Muscle of back (tissue), 11 donors: Measurements from ENCODE around the gene PDE4B. TPM values are rescaled to one million over a fixed set of nuclear protein-coding genes. Genes with fewer than 3 reads are reported as not detected.

Source experiments
- DNase-seq, 3 donors: peaks; one replicate each; pipeline versions ENCODE4 v3.0.0 to v3.0.0-alpha.2; 2013
- polyA plus RNA-seq, 10 donors: library from polyadenylated mRNA; unstranded; fragments of 120-200 nt; gene quantifications; one replicate each; pipeline ENCODE4 v1.2.1, GENCODE V29; 2013; ENCODE audit not compliant: insufficient read length in 10 of 10

The PDE4B gene
- polyA plus RNA-seq, 10 donors, result 13.9 to 26.6 (median 19.7) TPM

GRCh38 chr1:66355756-66356155 lies 563.1 kb downstream of the PDE4B start:
- DNase-seq, result no peak

DNA sequence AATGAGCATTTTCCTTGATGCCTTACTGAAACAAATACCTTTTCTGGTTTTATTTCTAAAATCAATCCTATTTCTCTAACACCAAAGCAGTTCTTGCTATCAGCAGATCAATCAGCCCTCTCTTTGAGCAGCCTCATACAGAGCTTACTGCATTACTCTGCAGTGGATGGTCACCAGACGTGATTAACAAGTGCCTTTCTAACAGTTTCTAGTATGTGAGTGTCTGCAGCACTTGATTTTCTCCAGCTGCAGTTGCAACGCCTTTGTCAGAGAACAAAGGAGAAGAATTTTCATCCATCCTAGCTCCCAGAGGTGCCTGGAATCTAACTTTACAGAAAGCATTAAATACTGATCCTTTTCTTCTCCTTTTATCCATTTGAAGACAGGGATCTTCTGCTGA lies 563.9 kb downstream of the PDE4B start:
- DNase-seq, result no peak

DNA sequence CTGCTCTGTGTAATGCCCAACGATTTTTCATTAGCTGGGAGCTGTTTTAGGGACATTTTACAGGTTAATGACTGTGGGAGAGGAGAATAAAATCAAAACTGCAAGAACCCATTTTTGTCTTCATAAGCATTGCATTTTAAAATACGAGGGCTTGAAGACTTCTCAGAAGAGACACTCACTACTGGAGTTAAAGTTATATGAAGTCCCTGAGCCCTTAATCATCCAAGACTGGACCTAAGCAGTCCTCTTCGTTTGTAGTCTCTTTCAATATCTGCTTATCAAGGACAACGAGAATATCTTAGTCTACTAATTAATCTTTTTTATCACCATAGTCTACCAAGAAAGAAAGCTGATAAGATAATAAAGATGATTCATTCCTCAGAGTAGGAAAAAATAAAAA lies 564.3 kb downstream of the PDE4B start:
- DNase-seq, result no peak

GRCh38 chr1:66357478-66358197 lies 564.9 kb downstream of the PDE4B start:
- no peak for DNase-seq

- no peak for DNase-seq
These were observed 566.6 kb downstream of the PDE4B start for GRCh38 chr1:66359269-66359668.

DNA sequence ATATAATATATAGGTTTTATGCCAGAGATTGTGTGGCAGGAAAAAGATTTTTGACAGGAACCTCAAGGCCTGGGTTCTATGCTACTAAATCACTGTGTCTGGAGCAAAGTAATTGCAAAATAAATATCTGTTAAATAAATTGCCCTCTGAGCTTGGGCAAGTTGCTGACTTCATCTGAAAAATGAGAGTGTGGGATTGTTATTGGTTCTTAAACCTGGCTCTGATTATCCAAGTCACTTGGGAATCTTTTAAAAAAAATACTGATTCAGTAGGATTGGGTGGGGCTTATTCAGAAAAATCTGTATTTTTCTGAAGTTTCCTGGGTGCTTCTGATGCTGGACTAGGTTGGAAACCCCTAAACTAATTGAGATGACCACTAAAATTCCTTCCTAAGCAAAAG lies 567.1 kb downstream of the PDE4B start:
- no peak for DNase-seq

DNA sequence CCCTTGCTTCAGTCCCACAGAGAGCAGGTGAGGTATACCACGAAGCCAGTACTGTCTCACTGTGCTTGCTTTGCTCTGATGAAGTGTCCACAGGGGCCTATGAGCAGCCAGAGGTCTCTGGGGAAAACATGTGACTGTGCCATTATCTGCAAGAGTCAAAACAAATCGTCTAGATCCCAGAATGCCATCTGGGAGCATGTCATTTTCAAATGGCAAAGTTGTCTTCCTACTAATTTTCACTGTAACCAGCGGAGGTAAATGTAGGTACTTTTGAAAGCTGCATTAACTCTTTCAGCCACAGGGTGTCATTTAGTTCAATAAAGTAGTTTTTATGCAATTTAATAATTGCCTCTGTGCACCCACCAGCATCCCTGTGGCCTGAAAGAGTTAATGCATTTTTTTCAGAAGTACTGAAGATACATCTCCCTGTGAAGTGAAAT lies 567.6 kb downstream of the PDE4B start:
- DNase-seq, result no peak

DNA sequence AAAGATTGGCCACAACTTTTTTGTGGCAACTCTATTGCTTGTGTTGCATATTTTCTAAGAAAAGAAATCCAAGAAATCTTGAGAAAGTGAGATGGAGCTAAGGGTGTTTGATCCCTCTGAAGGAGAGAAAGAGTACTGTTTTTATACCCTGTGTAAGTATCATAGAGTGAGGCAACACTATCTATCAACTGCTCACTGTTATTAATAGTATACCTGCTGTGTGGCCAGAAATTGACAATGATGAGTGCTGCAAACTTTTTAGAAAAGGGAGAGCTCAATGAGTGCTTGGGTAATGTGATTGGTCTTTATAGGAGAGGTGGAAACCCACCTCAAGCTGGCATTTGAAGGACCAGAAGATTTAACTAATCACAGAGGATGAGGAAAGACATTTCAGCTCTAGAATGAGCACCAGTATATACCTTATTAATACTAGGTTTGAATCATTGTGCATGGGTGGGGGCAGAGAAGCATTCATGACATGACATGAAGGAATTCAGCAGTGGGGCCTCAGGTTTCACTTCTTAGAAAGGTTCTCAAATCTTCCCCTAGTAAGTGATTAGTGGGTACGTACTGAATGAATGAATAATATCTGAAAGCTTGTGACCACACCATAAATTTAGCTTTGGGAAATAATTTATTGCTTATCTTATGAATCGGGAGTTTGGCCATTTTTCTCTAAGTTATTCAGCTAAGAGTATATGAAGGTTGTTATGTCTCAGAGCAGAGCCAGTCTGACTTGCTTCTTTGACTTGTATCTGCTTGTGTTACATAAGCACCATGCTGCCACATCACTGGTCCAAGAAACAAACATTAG lies 572.1 kb downstream of the PDE4B start:
- peak in 1 of 3 donors; percentile 80 for DNase-seq

DNA sequence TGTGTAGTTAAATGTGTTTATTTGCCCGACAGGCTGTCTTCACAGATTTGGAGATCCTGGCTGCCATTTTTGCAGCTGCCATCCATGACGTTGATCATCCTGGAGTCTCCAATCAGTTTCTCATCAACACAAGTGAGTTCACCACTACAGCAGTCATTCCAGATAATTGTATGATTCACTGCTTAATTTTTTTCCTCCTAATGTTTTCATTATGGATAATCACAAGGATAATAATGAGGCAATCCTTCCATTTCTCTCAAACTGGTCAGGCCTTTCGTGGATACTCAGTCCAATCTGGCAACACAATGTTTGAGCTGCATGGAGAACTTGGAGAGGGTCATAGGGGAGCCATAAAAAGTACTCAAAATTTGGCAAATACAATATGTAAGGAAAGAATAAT lies 572.9 kb downstream of the PDE4B start:
- DNase-seq, result peak in 1 of 3 donors; percentile 59

- DNase-seq, result no peak
These were observed 573.9 kb downstream of the PDE4B start for GRCh38 chr1:66366634-66367033.

DNA sequence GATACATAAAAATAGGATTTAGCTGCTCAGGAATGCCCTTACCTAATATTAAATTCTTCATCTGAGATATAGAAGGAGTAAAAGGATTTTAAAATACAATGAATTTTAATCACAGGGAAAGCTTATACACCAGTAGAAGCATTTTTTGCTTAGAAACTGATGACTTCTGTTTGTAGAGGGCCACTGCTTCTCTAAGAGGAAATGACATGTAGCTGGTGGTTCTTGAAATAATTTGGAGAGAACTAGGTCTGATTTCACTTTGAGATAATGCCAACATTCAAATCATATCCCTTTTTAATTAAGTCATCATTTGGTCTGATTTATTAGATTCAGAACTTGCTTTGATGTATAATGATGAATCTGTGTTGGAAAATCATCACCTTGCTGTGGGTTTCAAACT lies 574.7 kb downstream of the PDE4B start:
- DNase-seq, result no peak

DNA sequence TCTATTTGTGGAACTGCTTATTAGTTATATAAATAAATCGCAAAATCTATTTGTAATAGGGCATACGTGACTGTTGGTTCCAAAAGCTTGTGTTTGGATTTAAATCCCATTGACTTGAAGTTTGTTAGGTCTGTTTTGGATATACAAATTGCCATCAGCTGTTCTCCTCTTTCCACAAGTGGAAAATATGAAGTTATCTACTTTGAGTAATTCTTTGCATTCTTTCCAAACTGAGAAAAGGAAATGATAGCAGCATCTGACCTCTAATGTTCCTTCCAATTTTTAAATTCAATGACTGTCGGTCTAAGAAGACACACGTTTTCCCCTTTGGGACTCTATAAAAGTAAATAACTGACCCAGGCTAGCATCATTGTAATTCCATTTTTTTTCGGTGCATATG lies 575.6 kb downstream of the PDE4B start:
- DNase-seq, result no peak

DNA sequence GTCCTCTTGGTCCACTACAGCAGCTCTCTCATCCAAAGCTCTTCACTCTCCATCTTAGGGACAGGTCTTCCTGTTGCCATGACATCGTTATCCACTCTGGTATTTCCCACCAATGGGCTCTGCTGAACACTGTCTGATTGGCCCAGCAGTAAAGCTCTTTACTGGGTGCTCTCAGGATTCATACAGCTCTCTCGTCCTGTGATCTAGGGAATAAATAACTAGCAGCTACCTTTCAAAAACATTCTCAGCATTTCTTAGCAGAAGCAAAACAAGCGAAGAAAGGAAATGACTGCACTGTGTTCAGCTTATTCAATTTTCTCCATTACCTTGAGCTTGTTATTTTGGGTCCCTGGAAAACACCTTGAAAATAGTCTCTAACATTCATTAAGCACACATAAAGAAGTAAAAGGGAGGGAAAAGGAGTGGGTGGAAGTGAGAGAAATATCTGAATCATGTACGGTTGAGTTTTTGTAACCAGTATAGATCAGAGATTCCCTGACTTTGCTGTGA lies 577.8 kb downstream of the PDE4B start:
- DNase-seq, result no peak

- DNase-seq, result peak in 1 of 3 donors; percentile 71
These were observed 578.7 kb downstream of the PDE4B start for GRCh38 chr1:66371233-66372005.

DNA sequence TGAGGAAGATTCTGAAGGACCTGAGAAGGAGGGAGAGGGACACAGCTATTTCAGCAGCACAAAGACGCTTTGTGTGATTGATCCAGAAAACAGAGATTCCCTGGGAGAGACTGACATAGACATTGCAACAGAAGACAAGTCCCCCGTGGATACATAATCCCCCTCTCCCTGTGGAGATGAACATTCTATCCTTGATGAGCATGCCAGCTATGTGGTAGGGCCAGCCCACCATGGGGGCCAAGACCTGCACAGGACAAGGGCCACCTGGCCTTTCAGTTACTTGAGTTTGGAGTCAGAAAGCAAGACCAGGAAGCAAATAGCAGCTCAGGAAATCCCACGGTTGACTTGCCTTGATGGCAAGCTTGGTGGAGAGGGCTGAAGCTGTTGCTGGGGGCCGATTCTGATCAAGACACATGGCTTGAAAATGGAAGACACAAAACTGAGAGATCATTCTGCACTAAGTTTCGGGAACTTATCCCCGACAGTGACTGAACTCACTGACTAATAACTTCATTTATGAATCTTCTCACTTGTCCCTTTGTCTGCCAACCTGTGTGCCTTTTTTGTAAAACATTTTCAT lies 579.9 kb downstream of the PDE4B start:
- no peak for DNase-seq

DNA sequence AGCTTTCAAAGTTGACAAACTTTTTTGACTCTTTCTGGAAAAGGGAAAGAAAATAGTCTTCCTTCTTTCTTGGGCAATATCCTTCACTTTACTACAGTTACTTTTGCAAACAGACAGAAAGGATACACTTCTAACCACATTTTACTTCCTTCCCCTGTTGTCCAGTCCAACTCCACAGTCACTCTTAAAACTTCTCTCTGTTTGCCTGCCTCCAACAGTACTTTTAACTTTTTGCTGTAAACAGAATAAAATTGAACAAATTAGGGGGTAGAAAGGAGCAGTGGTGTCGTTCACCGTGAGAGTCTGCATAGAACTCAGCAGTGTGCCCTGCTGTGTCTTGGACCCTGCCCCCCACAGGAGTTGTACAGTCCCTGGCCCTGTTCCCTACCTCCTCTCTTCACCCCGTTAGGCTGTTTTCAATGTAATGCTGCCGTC lies 580.5 kb downstream of the PDE4B start:
- no peak for DNase-seq

DNA sequence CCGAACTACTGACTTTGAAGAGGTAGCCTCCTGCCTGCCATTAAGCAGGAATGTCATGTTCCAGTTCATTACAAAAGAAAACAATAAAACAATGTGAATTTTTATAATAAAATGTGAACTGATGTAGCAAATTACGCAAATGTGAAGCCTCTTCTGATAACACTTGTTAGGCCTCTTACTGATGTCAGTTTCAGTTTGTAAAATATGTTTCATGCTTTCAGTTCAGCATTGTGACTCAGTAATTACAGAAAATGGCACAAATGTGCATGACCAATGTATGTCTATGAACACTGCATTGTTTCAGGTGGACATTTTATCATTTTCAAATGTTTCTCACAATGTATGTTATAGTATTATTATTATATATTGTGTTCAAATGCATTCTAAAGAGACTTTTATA lies 581.5 kb downstream of the PDE4B start:
- no peak for DNase-seq

DNA sequence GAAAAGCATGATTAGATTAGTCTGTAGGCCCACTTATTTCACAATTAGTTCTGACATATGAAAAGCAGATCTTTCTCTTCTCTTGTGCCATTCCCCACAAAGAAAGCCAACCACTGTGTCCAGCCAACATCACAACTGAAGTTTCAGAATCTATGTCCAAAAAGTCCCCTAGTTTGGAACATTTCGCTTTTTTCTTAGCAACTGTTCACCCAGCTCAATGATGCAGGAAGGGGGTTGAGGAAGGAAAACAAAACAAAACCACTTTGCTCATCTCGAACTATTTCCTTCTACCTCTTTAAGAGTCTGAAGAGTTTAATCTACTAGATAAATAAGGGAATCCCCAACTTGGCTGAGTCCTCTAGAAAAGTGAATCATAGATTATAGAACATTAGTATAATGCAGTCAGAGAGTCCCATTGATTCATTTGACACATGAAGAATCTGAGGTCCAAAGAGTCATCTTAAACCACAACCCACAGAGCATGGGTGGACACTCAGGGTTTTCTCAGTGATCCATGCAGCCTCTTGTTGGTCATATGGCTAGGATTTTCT lies 581.9 kb downstream of the PDE4B start:
- DNase-seq, result peak in 1 of 3 donors; percentile 75

DNA sequence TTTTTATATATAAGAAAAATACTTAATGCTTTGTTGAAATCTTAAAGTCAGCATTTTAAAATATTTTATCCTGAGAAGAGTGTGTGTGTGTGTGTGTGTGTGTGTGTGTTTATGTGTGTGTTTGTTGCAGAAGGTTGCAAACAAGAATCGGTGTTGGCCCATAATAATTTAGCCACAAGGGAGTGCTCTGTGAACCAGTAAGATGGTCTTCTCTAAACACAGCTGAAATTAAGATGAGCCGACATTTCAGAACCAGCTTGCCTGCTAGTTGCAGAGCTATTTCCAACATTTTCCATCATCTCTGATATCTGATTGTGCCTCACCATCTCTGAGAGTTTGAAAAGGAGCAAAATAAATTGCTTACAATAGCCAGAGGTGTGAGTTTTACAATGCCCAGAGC lies 582.4 kb downstream of the PDE4B start:
- DNase-seq, result no peak

DNA sequence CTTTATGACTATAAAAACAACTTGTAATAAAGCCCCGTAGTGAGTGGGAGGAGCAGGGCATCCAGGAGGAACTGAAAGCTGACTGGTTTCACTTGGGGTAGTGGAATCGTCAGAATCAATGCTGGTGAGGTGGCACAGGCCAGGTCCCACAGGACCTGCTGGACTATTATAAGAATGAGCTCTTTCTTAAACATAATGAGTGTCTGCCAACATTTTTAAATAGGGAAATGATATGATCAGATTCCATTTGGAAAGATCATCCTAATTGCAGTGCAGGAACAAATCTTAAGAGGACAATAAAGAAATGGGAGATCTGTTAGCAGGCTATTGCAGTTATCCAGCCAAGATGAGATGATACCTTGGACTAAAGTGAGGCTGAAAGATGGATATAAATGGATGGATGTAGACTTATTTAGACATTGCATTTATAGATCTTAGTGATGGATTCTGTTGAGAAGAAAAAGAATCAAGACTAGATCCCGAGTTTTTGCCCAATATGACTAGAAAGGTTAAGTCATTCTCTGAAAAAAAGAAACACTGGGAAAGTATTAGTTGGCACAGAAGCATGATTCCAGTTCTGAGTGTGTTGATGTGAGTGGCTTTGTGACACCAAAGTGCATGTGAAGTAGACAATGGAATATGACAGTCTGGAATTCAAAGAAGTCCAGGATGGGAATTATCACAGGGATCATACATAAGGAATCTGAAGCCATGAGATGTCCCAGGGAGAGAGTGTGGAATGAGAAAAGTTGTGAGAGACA lies 587.9 kb downstream of the PDE4B start:
- DNase-seq, result no peak
